HG03175 (cell line): ENCODE measurements around the gene RLIM.
"Not testable (repeated sequence)": the region's sequence is repeated elsewhere in the genome, so short reads cannot be mapped to it uniquely, and the experiment has no call there.

ENCODE experiments used
- ATAC-seq: cut with Tn5 transposase; IDR thresholded peaks from one replicate; pipeline ENCODE4 v1.9.1; 2021; ENCODE audit warnings: mild to moderate bottlenecking, moderate library complexity; ENCODE audit not compliant: unreplicated experiment

RLIM gene

GRCh38 chrX:74614093-74614909, at the start of gene RLIM:
Gene RLIM (minus strand): TSS chrX:74614624. CDS start chrX:74595977, 18,647 bp downstream.
- peak; percentile 94 for ATAC-seq

GRCh38 chrX:74656079-74656745, 41.8 kb upstream of the RLIM start:
- no peak for ATAC-seq

- ATAC-seq: not testable (repeated sequence)
Observed at GRCh38 chrX:74654953-74655352, 40.5 kb upstream of the RLIM start.

GRCh38 chrX:74636749-74637314, 22.4 kb upstream of the RLIM start:
- ATAC-seq: no peak

GRCh38 chrX:74613370-74614092, 893 bp downstream of the RLIM start:
- ATAC-seq: no peak

- no peak for ATAC-seq
Observed at GRCh38 chrX:74606799-74607198, 7.6 kb downstream of the RLIM start.

DNA sequence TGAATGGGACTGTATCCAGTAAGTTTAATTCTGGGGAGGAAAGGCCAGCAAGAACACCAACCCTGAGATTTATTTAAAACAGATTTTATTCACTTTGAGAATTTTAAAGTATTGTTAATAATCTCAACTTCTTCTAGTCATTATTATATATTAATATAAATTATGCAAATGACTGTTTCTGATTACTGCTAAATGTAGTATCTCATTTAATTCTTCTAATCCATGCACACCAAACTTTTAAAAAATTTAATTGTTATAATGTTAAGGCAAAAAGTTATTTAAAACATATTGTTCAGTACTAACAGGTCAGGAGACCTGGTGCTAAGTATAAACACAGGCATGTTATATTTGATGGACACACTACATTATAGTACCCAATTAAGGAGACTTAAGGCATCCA, 8.1 kb downstream of the RLIM start:
- ATAC-seq: no peak

- no peak for ATAC-seq
Observed at GRCh38 chrX:74603040-74603439, 11.4 kb downstream of the RLIM start.

DNA sequence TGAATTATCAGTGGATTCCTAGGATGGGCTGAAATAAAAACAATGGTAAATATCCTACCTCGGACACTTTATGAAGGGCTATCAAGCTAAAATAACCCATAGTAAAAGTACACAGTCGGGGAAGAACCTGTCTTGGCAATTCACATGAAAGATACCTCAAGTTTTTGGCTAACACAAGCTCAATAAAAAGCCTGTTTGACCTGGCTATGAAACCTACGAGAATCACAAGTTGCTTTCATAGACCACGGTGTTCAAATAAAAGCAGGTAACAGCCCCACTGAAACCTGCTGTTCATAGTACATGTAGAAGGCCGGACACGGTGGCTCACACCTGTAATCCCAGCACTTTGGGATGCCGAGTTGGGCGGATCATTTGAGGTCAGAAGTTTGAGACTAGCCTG, 12.3 kb downstream of the RLIM start:
- ATAC-seq: no peak

DNA sequence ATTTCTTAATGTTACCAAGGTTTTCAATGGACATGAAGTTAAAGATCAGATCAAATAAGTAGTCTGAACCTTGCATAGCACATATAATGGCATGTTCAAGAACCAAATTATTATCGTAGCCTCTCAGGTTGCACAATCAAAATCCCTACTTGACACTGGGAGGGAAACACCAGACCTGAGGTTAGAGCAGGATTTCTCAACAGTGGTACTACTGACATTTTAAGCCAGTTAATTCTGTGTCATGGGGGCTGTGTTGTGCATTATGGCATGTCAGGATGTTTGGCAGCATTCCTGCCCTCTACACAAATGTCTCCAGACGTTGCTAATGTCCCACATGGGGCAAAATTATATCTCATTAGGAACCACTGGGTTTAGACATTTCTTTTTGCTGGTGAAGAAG, 20.8 kb downstream of the RLIM start:
- no peak for ATAC-seq

GRCh38 chrX:74585766-74586165, 28.7 kb downstream of the RLIM start:
- ATAC-seq: no peak

DNA sequence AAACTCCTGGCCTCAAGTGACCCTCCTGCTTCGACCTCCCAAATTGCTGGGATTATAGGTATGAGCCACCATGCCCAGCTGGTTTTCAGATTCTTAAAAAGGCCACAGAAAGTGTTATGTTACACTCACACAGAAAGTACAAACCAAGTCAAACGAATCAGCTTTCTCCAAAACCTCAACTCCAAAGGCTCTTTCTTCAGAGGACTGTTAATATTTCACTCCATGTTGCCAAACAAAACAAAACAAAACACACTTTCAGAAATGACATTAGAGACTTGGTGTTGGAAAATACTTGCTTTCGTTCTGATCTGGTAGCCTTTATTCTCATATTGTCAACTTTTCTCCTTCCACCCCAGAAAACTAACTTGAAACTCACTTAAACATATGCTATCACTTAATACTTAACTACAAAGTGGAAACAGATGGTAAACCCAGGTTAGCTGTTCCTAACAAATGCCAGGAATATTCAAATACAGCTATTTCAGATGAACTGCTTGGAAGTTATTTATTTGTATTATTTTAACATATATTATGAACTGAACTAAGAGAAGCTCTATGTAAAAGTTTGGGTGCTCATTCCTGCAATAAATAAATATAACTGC, 34.7 kb downstream of the RLIM start:
- no peak for ATAC-seq

DNA sequence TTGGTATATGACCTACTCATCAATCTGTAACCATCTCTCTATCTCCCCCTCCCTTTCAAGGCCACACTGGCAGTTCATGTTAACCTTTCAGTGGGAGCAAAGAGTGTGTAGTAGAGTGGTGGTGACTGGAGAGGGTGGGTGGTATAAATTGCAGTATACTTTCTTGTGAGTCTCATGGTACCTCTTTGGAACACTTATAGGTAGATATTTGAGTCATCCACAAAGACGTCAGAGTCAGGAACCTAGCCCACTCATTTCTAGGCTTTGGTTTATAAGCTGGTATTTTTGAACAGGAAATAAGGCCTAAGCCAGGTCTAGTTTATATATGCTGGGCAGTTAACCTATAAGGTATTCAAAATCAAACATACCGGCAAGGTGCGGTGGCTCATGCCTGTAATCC, 36.3 kb downstream of the RLIM start:
- ATAC-seq: no peak

DNA sequence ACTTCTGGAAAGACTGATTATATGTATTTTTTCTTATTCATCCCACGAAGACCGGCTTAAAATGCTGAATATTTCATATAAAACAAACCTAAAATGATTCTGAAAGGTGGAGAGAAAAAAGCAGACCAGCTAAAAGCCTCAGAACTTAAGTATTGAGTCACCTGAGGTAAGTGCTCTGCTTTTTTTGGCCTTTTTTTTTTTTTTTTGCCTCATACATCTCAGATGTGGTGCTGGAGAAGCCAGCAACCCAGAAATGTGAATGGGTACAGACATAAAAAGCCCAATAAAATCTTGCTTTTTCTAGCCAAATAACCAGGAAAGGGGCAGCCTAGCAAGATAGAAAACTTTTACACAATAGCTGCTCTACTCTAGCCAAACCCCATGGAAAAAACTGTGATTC, 57.0 kb downstream of the RLIM start:
- no peak for ATAC-seq

GRCh38 chrX:74551934-74552333, 62.5 kb downstream of the RLIM start:
- ATAC-seq: no peak

DNA sequence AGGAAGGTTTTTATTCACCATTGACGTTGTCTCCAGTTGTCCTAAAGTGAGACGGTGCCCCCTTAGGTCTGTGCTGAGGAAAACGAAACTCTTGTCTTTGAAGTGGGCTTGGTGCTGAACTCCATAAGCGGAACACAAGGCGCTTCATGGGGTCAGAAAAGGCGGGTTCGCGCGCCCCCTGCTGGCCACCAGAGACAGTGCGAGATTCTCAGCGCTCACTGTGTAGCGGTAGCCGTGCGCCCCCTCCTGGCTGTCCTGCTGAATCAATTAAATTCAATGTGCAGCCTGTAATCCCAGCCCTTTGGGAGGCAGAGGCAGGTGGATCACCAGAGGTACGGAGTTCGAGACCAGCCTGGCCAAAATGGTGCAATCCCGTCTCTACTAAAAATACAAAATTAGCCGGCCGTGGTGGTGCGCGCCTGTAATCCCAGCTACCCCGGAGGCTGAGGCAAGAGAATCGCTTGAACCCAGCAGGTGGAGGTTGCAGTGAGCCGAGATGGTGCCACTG, 64.1 kb downstream of the RLIM start:
- peak; percentile 85 for ATAC-seq

GRCh38 chrX:74546984-74547383, 67.4 kb downstream of the RLIM start:
- no peak for ATAC-seq

DNA sequence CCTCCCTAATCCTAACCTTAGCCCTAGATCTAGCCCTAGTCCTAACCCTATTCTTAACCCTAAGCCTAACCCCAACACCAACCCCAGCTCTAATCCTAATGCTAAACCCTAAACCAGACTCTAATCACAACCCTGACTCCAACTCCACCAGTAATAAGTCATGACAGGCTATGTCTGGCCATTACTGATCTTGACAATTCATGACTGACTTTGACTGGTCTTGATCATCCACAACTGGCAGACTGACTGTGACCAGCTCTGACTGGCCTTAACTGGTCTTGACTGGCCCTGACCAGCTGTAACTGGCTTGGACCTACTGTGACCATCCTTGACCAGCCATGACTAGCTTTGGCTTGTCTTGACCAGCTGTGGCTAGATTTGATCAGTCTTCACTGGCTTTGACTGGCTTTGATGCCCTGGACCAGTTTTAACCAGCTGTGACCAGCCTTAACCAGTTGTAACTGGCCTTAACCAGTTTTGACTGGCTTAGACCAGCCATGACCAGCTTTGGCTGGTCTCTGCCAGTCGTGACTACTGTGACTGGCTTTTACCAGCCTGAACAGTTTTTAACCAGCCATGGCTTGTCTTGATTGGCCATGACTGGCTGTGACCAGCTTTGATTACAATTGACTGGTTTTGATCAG, 68.4 kb downstream of the RLIM start:
- ATAC-seq: no peak

DNA sequence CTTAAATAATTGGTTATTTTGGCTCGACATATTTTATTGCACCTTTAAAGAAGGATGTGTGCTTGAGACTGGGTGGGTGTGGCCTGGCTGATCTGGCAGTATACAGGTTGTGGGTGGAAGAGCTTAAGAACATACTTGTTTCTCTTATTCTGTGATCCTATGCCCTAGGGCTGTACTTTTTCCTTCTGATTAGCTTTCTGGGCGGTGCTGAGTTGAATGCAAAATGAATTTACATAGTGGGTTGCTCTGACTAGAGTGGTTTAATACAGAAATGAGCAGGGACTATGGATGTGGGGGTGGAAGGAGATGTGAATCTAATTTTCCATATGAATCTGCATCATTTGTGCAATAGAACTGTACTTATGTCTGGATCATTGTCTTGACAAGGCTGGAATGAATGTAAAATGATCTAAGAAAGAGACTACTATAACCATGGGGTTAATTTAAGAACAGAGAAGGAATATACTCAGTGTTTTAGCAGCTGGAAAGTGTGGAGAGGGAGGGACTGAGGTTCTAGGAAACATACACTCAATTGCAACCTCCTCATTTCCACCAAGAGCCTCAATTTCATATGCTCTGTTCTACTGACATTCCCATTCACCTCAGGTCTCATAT, 73.7 kb downstream of the RLIM start:
- no peak for ATAC-seq

DNA sequence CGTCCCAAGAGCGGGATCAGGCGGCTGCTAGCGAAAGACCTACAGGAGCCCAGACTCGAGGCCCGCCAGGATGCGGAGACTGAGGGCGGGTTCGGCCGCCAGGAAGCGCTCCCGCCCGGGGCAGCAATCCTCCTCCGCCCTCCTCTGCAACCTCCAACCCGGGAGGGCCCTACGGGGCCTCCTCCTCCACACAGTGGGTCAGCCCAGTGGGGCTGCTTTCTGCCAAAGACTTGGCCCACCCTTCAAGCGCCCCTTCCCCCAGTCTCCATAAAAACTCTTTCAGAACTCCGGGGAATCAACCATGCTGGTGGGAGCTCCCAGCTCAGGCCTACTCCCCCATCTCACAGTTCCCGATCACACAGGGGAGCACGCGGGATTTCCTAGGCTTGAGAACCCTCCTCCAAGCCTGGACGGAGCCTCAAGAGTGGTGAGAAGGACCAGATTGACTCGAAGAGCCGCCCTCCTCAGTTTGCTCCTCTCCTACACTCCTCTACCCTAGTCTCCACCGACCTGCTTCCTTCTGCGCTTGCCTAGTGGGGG, 77.5 kb downstream of the RLIM start:
- ATAC-seq: peak; percentile 13
